ENCODE results near the gene UST. TPM values are rescaled to one million over a fixed set of nuclear protein-coding genes. Genes with fewer than 3 reads are reported as not detected.

Gene UST
- 0.20 and 0.44 TPM in 2 replicates for total RNA-seq

DNA sequence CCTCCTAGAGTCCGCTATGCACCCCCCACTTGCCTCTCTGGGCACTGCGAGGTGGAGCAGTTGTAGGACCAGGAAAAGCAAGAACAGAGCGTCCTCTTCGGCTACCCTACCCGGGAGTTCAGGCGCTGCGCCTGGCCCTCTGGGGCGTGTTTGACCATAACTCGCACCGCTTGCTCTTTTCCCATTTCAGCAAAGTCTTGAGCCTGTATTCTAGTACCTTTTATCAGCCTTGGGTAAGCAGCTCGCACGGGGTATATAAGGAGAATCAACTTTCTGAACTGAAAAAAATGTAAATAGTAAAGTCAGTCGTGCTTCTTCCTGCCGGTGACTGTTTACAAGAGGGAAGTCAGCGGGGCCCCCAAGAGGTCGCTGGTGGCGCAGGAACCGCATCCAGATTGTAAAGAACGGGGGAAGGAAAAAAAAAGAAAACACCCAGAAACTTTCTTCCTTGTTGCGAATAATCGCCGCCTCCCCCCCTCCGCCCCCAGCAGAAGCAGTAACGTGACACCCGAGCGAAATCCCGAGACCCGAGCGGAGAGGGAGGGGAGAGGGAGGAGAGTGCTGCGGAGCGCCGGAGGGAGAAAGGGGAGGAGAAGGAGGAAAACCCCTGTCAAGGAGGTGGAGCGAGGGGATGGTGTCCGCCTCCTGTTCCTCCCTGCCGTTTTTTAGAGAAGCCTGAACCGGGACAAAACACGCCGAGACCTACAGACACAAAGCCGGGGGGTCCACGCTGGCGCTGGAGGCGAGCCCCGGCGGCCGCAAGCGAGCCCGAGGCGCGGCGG lies at the start of gene UST:
Gene UST, plus strand, starts transcription at position 668 of the 782 bp plus-strand sequence. CDS start 401 bp downstream, outside the sequence.

